ENCODE data around the gene GBE1.
"Not testable (repeated sequence)": the region's sequence is repeated elsewhere in the genome, so short reads cannot be mapped to it uniquely, and the experiment has no call there.

Gene GBE1

DNA sequence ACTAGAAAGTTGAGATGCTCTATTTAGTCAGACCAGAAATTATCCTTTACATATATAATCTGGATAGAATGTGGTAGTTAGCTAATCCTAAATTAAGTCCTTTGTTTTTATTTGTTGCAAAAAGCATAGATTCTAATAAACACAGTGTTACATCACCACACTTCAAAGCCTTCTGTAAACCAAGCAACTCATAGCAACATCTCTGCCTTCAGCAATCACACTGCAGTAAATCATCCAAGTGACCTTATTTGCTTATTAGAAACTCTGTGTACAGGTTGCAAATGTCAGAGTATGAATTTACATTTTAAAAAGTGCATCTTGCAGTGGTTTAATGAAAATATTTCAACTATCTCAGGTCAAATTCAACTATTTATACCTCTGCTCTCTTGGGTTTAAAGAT, 242.5 kb downstream of the GBE1 start:
- no peak for DNase-seq

DNA sequence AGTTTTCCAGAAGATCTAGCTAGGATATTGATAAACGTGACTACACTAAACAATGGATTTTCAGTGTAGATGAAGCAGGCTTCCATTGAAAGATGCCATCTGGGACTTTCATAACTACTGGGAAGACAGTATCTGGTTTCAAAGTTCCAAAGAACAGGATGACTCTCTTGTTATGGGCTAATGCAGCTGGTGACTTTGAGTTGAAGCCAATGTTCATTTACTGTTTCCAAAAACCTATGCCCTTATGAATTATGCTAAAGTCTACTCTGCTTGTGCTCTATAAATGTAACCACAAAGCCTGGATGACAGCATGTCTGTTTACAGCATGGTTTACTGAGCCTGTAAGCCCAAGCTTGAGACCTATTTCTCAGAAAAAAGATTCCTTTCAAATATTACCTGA, 245.4 kb downstream of the GBE1 start:
- DNase-seq: no peak

DNA sequence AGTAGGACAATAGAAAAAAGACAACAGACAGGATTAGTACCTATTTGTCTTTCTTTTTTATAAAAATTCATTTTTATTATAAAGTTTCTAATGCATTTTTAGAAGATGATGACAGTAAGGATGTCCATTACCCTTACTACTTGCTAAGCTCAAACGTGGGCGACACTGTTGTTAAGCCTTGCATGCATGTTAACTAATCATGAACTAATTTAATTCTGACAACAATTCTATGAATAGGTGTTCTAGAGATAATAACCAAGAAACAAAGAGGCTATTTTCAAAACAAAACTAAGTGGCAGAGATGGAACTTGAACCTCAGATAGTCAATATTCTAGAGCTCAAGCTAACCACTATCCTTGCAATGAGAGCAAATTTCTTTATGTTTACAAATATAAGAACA, 247.9 kb downstream of the GBE1 start:
- DNase-seq: no peak

DNA sequence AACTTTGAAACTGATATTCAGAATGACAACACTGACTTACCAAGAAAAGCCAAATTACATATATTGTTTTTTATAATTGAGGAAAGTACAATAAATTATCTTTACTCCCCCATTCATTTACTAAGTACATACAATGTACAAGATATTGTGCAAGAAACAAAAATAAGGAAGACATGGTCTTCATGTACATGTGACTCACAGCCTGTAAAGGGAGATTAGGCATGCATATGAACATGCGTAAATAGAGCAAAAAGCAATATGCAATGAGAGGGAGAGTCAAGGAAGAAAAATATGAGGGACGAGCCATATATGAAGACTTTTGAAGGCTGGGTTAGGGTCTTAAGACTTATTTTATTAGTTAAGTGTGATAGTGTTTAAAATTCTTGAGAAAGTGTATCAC, 258.4 kb downstream of the GBE1 start:
- no peak for DNase-seq

DNA sequence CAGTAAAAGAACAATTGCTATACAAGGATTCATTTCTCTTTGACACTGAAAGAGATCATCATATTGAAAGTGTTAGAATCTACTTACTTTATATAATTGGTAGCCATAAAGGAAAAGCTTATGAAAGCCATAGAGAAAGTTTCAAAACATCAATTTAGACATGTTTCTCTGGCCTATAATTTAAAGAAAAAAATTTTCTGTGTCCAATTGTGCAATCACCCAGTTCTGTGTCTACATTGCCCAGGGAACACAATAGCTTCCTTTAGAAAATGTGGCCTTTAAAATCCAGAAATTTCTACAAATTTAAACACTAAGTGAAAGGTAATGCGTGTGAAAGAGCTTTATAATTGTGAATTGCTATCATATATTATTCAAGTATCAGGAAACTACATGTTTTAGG, 259.2 kb downstream of the GBE1 start:
- no peak for DNase-seq

DNA sequence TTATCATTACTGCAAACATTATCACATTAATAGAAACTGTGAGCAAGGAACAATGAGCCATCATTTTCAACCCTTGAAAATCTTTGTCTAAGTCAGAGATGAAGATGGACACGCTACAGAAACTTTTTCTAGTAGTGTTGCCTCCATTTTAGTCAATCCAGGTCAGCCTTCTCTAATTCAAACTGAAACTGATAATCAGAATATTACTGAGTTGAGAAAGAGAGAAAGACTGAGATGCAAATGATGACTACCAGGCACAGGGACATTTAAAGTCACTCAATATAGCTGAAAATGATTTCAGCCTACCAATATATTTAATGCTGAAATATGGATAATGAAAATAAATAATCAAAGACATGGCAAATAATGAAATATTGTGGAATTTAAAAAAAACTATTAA, 261.4 kb downstream of the GBE1 start:
- DNase-seq: no peak

DNA sequence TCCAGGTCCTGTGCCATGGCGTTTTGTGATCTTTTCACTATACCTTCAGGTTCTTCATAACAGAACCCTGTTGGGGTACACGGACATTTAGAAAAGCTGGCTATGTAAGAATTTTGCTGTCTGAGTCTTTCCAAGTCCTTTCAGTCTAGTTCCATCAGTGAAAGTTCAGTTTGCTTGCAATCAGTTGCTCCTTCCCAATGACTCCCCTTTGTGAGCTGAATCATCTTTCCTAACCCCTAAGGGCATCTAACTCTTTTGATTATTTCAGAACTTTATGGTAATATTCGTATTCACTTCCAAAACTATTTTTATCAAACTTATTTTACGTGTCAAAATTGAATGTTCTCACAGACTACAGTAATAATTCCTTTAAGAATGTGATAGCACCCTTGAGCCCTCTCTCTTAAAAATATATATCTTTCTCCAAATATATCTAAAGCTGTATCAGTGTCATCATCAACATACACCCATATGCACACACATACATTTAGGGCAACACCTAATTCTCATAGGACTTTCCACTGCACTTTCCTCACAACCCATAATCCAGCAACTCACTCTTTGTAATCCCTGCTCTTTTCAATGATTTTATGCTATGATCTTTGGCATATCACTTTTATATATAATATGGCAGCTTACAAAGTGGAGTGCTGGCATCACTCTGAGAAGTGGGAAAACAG, 263.7 kb downstream of the GBE1 start:
- no peak for DNase-seq

DNA sequence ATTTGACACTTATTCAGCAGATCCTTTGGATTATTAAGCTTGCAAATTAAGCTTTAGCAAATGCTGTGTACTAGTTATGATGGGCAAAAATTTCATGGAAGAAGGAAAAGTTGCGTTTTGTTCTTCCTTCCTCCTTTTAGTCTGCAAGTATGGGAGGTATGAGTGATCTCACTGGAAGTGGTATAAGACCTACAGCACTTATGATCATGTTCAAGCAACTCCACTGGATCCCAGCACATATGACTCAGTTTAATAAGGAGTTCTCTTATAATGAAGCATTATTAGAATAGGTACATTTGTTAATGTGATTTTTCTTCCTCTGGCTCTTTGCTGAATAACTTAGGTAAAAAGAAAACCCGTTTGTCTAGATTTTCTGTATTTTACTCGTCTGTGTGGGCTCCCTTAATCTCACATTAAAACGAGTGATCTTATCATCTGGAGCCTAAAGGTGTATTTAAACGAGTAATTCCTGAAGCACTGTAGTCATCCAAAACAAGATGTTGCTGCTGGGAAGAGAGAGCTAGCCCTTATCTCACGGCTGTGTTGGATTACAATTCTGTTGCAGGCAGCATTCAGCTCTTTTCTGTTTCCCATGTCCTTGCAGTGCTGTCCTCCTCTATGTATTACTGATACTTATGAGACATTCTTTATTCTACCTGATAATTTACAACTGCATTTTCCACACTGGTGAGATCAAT, 264.9 kb downstream of the GBE1 start:
- DNase-seq: no peak

DNA sequence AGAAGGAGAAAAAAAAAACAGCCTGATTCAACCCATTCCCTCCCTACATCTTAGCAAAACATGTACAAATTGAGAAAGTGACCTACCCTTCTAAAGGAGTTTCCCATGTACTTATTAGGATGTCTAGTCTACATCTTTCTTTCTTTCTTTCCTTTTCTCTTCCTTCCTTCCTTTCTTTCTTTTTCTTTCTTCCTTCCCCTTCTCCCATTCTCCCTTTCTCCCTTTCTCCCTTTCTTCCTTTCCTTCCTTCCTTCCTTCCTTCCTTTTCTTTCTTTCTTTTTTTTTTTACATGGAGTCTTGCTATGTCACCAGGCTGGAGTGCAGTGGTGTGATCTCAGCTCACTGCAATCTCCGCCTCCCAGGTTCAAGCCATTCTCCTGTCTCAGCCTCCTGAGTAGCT, 269.0 kb downstream of the GBE1 start:
- not testable (repeated sequence) for DNase-seq

DNA sequence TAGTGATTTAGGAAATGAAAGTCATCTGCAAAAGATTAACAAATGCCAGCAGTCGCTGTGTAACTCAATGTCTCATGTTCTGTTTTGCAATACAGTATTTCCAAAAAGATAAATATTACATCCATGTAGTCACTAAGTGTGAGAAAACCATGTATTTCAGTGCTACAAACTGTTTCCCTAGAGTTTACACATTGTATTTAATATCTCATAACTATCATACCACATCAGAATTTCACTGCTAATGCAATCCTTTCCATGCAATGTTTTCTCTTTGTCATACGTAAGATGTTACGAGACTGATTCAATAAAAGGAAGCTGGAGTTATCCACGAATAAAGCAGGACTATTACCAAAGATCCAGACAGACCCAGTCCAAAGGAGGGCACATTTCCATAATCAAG, 269.4 kb downstream of the GBE1 start:
- DNase-seq: no peak

DNA sequence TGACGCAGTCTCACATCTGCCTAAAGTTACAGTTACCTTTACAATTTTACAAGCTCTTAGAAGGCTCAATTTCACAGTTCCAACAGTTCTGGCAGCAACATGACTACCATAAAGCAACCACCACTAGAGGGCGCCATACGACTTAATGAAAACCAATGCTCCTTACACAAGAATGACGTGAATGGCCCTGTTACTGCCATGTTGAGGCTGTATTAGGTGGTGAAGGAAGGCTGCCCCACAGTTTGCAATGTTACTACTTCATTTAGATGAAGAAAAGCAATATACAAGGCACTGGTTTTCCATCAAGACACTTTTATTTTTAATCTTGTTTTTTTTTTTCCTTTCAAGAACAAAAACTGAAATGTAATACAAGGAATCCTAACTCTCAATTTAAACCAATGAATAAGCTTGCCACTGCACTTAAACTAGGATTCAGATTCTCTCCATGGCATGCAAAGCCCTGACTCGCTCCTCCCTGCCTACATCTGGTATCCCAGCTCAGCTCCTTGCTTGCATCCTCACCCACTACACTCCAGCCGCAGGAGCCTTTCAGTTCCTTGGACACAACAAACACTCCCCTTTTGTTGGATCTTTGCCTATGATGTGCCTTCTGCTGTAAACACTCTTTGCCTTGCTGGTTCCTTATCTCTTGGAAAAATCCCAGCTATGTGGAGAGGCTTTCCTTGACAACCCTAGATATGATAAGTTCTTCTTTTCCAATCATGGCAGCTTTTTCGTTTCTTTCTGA, 270.7 kb downstream of the GBE1 start:
- no peak for DNase-seq

DNA sequence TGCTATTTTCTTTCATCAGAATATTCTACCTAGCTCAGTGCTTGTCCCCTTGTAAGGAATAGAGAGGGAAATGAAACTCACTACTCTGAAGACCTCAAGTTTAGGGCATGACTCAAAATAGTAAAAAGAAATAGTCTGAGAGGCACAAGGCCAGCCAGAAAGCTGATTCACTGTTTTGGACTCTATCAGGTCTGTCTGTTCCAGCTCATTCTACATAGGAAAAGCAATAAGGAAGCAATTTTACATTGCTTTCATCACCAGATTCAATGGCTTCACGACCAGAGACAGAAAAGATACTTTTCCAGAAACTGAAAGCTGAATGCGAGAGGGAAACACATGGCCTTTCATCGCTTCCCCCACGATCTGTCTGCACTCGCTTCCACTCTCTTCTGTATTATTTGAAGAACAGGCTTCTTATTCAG, 276.0 kb downstream of the GBE1 start:
- DNase-seq: no peak

DNA sequence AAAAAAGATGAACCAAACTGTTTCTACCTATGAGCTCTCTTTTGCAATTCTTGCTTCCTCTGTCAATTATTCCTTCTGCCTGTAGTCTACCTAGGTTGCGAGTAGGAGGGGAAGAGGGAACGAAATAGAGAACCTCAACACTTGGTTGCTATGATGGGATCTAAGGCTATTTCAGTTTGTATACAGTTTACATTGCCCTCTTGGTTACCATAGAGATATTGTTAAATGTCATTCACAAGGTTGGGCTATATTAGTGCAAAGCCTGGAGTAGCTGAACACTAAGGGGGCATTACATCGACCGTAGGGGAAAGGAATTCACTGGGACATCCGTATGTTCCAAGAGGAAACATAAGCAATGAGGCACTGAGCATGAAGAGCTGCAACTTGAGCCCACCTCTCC, 276.9 kb downstream of the GBE1 start:
- no peak for DNase-seq

DNA sequence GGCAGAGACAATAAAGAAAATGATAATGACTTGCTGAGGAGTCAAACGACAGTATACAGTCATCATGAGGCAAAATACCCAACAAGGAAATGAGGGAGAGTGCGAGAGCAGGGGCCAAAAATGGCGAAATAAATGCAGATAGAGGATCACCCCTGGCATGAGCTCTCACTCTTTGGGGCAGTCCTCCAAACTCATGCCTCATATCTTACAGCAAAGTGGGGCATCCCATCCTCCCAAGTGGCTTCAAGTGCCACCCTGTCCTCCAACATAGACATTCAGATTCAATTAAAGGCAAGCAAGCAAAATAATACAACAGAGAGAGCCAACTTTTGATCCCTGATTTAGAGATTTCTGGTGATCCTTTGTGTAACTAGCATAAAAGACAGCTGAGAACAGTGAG, 278.4 kb downstream of the GBE1 start:
- DNase-seq: no peak

DNA sequence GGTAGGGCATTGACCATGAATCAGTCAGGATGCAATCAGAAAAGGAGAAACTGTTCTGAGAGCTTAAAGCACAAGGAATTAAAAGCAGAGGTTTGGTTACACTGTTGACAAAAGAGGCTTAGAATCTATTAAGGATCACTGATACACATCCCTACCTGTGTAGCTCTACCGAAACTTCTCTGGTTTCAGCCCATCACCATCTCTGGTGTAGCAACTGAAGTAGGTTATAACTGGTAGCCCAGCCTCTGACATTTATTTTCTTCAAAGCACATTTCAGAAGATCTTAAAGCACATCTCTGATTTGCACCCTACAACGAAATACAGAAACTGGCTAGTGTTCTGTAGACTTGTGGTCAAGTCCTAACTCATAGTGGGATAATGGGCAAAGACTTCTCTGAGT, 283.7 kb downstream of the GBE1 start:
- no peak for DNase-seq

DNA sequence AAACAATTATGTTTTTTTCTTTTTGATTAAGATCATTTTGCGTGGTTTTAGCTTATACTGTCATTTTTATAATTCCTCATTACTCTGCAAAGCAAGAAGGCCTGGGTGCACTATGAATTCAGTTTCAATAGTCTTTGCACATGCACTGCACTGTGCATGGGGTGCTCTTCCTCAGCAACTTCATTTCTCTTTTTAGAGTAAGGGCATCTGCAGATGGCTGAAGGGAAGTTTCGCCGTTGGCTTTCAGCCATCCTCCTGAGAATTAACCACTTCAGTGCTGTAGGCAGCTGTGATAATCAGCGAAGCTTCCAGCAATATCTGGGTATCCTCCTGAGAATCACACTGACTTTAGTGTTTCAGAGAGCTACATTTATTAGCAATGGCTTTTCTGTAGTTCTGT, 284.8 kb downstream of the GBE1 start:
- DNase-seq: no peak

DNA sequence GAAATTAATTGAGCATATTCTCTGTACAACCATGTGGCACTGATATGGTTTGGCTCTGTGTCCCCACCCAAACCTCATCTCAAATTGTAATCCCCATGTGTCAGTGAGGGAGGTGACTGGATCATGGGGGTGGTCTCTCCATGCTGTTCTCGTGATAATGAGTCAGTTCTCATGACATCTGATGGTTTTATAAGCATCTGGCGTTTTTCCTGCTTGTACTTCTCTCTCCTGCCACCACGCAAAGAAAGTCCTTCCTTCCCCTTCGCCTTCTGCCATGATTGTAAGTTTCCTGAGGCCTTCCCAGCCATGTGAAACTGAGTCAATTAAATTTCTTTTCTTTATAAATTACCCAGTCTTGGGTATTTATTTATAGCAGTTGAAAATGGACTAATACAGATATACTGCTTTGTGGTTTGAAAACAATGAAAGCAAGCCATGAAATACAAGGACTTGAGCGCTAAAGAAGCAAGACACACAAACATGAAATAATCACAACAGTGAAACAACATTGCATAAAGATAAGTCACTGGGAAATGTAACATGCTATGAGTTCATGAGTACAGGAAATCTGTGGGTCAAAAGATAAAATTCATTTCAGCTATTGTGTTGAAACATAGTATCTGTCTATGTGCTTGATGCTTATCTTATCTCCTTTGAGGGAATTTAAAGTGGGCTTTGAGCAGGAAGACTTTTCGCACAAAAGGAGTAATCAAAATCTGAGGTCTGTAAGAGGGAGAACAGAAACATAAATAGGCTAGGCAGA, 288.7 kb downstream of the GBE1 start:
- no peak for DNase-seq

DNA sequence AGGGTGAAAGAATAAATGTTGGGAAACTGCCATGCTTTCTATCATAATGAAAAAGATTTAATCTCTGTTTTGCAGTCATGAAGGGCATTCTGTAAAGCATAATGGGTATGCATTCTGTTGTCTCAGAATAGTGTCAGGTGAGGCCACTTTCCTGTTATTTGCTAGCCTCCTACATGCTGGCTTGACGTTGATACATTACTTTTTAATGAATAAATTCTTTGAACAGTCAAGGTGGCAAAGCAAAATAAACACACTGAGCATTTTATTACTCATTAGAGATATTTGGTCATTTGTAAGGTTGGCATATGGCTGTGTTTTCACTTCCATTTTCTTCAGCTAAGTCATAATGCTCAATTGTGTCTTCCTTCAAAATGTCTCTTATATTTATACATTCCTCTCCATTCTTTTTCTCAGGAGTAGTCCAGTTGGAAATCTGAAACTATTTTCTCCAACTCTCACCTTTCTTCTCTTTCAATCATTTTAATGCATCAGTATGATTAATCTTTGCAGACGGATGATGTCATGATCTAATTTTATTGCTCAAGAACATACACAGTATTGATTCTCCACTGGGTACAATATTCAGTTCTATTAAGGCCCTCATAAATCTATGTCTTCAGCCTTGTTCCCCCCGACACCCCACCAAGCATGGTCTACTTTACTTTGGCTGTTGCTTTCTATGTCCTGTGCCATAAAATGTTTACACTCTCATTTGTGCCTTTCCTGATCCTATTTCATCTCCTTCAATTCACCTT, 290.7 kb downstream of the GBE1 start:
- DNase-seq: no peak

DNA sequence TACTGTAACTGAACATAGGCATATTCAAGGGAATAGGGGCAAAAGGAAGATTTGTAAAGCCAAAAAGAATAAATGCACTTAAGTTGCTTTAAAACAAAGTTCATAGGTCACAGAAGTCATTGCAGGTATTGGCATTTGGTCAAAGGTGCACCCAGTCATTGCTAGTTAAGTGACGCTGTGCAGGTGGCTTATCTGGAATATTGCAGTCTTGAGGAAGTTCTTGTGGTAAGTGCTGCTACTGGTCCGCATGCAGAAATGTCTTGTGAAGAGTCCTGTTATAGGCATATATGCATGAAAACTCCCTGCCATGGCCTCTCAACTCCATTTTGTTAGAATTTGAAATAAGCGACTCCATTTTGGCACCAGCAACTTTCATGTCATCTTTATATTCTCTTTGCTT, 293.1 kb downstream of the GBE1 start:
- DNase-seq: no peak

DNA sequence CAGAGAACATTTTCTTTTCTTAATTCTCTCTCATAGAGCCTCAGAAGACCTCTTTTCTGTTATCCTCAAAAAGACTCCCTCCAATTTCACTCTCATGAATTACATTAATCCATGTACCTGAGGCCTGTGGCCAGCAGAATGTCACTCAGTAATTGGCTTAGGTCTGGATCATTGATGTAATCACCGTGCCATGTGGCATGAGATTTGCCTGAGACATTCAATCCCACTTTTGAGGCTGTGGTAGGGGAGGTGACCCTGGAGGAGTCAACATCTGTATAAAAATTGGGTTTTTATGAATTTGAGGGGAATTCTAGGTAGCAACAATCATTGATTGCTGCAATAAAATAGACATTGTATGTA, 295.3 kb downstream of the GBE1 start:
- DNase-seq: no peak

DNA sequence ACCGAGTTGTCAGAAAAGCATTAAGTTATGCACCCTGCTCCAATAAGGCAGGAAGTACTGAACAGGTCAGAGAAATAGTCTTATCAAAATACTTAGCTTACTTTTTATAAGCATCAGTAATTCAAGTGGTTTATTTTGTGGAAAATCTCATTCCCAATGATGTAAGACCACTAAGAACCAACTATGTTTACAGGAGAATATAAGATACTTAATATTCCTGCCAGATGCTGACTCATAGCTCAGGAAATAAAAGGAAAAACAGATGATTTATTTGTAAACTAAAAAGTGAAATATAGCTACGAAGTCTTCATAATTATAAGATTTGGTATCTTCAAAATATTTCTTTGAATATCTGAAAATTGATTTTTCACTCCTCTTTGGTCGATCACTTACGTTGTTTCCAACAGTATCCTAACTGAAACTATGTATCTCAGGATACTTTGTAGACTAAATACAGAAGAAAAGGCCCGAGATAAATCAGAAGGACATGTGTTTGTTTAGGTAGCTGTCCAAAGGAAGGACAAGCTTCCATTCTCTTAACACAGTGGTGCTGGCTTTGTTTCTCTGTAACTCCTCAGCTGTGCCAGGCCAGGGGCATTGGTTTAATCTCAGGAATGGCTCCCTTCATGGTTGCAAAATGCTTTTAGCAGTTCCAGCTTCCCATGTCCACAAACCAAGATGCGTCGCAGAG, 295.8 kb downstream of the GBE1 start:
- DNase-seq: no peak

DNA sequence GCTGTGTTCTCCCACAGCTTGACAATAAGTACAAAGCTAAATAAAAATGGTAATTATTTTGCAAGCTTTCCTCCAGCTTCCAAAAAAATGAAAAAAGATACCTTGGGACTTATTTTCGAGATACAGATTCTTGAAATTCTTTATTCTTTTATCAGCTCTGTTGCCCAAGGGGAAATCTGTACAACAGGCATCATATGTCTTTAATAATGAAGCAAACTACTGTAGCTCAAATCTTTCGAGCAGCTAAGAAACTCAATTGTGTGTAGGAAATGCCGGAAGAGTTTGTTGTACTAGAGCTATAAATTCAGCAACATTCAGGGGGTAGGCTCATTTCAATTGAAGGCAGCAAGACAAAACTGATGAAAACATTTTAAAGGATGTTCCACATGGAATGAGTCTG, 297.7 kb downstream of the GBE1 start:
- no peak for DNase-seq

Measured in activated gamma-delta T cell (primary cell).